Raji (cell line): ENCODE results near the gene C21orf91.

ENCODE experiments used
- POLR2A ChIP-seq: IDR thresholded peaks from 2 replicates; pipeline ENCODE4 v1.6.1; 2011; ENCODE audit warnings: low read depth, low read length, control low read depth; ENCODE audit not compliant: insufficient read depth

C21orf91 gene

GRCh38 chr21:17768840-17769446 is 50.2 kb downstream of the C21orf91 start:
- TF ChIP-seq POLR2A, result no peak

GRCh38 chr21:17765207-17765606 is 53.9 kb downstream of the C21orf91 start:
- TF ChIP-seq POLR2A, result no peak

GRCh38 chr21:17763288-17764037 is 55.7 kb downstream of the C21orf91 start:
- TF ChIP-seq POLR2A, result no peak

GRCh38 chr21:17759511-17760178 is 59.5 kb downstream of the C21orf91 start:
- TF ChIP-seq POLR2A, result no peak

GRCh38 chr21:17758683-17759082 is 60.5 kb downstream of the C21orf91 start:
- no peak for TF ChIP-seq POLR2A

GRCh38 chr21:17757671-17758070 is 61.5 kb downstream of the C21orf91 start:
- TF ChIP-seq POLR2A, result no peak

GRCh38 chr21:17753736-17754135 is 65.4 kb downstream of the C21orf91 start:
- TF ChIP-seq POLR2A, result no peak

- TF ChIP-seq POLR2A, result no peak
These were observed 67.0 kb downstream of the C21orf91 start for GRCh38 chr21:17752171-17752570.

- TF ChIP-seq POLR2A, result no peak
These were observed 72.2 kb downstream of the C21orf91 start for GRCh38 chr21:17746920-17747319.

- no peak for TF ChIP-seq POLR2A
These were observed 74.1 kb downstream of the C21orf91 start for GRCh38 chr21:17745086-17745485.

GRCh38 chr21:17742940-17743592 is 76.1 kb downstream of the C21orf91 start:
- TF ChIP-seq POLR2A, result no peak

GRCh38 chr21:17742181-17742580 is 77.0 kb downstream of the C21orf91 start:
- no peak for TF ChIP-seq POLR2A
